ENCODE results near the gene ILKAP. TPM values are rescaled to one million over a fixed set of nuclear protein-coding genes. Genes with fewer than 3 reads are reported as not detected.

Gene ILKAP
- polyA plus RNA-seq, 2 of the 4 experiments (the other 2 are of a cell fraction) = 36.3 to 41.4 TPM

DNA sequence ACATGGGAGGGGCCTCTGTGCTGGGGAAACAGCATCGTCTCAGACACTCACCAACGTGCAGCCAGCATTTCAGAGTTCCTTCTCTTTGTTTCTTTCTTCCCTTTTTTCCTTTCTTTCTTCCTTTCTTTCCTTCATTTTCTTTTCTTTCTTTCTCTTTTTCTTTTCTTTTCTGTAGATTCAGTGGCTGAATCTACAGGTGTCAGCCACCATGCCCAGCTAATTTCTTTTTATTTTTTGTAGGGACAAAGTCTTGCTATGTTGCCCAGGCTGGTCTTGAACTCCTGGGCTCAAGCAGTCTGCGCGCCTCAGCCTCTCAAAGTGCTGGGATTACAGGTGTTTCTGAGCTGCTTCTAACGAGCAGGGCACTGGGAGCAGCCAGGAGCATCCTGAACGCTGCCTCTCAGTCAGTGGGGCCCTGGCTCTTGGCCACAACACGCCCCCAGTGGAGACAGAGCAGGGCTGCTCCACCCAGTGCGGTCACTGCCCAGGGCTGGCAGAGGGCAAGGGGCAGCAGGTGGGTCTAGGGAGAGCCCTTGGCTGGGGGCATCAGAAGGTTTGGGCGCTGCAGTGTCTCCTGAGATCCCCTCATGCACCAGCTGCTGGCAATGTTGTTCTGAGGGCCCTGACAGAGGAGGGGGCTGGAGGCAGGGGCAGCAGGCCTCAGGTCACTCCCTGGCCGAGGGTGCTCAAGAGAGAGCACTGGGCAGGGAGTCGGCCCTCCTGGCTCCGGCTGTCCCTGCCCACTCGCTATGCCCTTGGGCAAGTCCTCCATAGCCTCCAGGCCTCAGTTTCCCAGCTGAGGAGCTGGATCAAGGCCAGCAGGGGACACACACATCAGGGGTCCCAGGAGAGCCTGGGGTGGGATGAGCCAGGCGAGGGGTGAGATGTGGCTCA is 69.7 kb downstream of the ILKAP start (continued):
- TF ChIP-seq MAZ (IDR thresholded peaks at IDR 0.05; ENCODE audit: borderline replicate concordance, low read depth, low read length) (no peak), NFE2L2 (conservative IDR thresholded peaks at IDR 0.05; ENCODE audit: low read length) (no peak), CHD2 (IDR thresholded peaks at IDR 0.05; ENCODE audit: low read length, partially characterized antibody) (no peak)

- Histone ChIP-seq H3K4me1 (peaks cover 10% of the 10 kb centered on the region; the same call in 2 of the 3 replicates), H3K4me2 (no peak overlapping the region), H3K27ac (no peak overlapping the region), H3K9me3 (no peaks in the 10 kb centered on the region), H3K4me3 (no peak overlapping the region)
- TF ChIP-seq JUNB (IDR thresholded peaks at IDR 0.05) (no peak), HOXB5 (CRISPR knock-in tag; IDR thresholded peaks at IDR 0.05) (no peak), ZC3H11A (IDR thresholded peaks at IDR 0.05) (no peak), CBX2 (IDR thresholded peaks at IDR 0.05; ENCODE audit: borderline replicate concordance, low read depth) (no peak), HDAC2 (IDR thresholded peaks at IDR 0.05) (no peak), CBX8 (IDR thresholded peaks at IDR 0.05) (no peak), PBX3 (IDR thresholded peaks at IDR 0.05) (no peak), EHF (CRISPR knock-in tag; IDR thresholded peaks at IDR 0.05) (no peak), NFE2L2 (conservative IDR thresholded peaks at IDR 0.05; ENCODE audit: low read length) (no peak)
- no peak for ATAC-seq
- ChIA-PET POLR2A (no interaction called here), CTCF (interaction anchor here (1.1 kb wide), 1 partner anchor 10 kb away, joined by 3 read pairs; no protein-coding TSS in a partner anchor)
- no peak for FAIRE-seq
- no peak for DNase-seq (ENCODE audit: low read depth in 1 of 2, low spot score in 1 of 2)
- WGBS (ENCODE audit: missing lambda C conversion rate) = 88% methylated on average over 20 of the region's 23 CpGs
Measured at GRCh38 chr2:238132463-238133450, 70.7 kb downstream of the ILKAP start.

GRCh38 chr2:238131761-238132462 is 71.6 kb downstream of the ILKAP start:
- DNase-seq (ENCODE audit: low read depth in 1 of 2, low spot score in 1 of 2) (no peak), ATAC-seq (no peak), FAIRE-seq (no peak)
- Histone ChIP-seq H3K4me3 (no peak overlapping the region), H3K27ac (no peak overlapping the region), H3K4me1 (peaks cover 2% of the 10 kb centered on the region; the same call in 2 of the 3 replicates), H3K9me3 (no peaks in the 10 kb centered on the region), H3K4me2 (no peak overlapping the region)
- POLR2A ChIA-PET = no interaction called here
- 81% methylated on average over 10 of the region's 14 CpGs for WGBS (ENCODE audit: missing lambda C conversion rate)
- TF ChIP-seq, protein P1, sequence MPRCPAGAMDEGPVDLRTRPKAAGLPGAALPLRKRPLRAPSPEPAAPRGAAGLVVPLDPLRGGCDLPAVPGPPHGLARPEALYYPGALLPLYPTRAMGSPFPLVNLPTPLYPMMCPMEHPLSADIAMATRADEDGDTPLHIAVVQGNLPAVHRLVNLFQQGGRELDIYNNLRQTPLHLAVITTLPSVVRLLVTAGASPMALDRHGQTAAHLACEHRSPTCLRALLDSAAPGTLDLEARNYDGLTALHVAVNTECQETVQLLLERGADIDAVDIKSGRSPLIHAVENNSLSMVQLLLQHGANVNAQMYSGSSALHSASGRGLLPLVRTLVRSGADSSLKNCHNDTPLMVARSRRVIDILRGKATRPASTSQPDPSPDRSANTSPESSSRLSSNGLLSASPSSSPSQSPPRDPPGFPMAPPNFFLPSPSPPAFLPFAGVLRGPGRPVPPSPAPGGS (IDR thresholded peaks at IDR 0.05) = no peak
- TF ChIP-seq MAFK (IDR thresholded peaks at IDR 0.05; ENCODE audit: partially characterized antibody) (no peak), CBX2 (IDR thresholded peaks at IDR 0.05; ENCODE audit: borderline replicate concordance, low read depth) (no peak), EHF (CRISPR knock-in tag; IDR thresholded peaks at IDR 0.05) (no peak), KDM5A (IDR thresholded peaks at IDR 0.05) (no peak), FOXS1 (CRISPR knock-in tag; IDR thresholded peaks at IDR 0.05) (no peak), PHF8 (IDR thresholded peaks at IDR 0.05; ENCODE audit: borderline replicate concordance, low read depth) (no peak), MAX (IDR thresholded peaks at IDR 0.05) (no peak), CHD2 (IDR thresholded peaks at IDR 0.05; ENCODE audit: low read length, partially characterized antibody) (no peak), RNF2 (IDR thresholded peaks at IDR 0.05; ENCODE audit: borderline replicate concordance, low read depth) (no peak), ZC3H11A (IDR thresholded peaks at IDR 0.05) (no peak), TFCP2L1 (CRISPR knock-in tag; IDR thresholded peaks at IDR 0.05) (no peak), HOXB5 (CRISPR knock-in tag; IDR thresholded peaks at IDR 0.05) (no peak), FOSL2 (IDR thresholded peaks at IDR 0.05) (no peak), FOSL2 (CRISPR knock-in tag; IDR thresholded peaks at IDR 0.05) (no peak)
- TF ChIP-seq, protein P2, sequence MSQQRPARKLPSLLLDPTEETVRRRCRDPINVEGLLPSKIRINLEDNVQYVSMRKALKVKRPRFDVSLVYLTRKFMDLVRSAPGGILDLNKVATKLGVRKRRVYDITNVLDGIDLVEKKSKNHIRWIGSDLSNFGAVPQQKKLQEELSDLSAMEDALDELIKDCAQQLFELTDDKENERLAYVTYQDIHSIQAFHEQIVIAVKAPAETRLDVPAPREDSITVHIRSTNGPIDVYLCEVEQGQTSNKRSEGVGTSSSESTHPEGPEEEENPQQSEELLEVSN (IDR thresholded peaks at IDR 0.05; ENCODE audit: borderline replicate concordance, low read depth) = no peak
- CTCF ChIA-PET = no interaction called here
